NCI-H2107 (cell line): ENCODE results near the gene FAR2.

Experiments
- DNase-seq: peaks from one replicate; lab custom pipeline; 2025; lab: John Stamatoyannopoulos, UW

FAR2 gene

DNA sequence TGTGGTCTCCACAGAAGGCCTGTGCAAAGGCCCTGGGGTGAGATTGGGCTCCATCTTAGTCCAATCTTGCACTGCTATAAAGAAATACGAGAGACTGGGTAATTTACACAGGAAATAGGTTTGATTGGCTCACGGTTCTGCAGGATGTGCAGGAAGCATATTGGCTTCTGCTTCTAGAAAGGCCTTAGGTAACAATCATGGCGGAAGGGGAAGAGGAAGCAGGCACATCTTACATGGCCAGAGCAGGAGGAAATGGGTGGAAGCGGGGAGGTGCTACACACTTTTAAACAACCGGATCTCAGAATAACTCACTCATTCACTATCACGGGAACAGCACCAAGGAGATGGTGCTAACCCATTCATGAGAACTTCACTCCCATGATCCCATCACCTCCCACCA lies 55.4 kb downstream of the FAR2 start:
- DNase-seq: no peak

DNA sequence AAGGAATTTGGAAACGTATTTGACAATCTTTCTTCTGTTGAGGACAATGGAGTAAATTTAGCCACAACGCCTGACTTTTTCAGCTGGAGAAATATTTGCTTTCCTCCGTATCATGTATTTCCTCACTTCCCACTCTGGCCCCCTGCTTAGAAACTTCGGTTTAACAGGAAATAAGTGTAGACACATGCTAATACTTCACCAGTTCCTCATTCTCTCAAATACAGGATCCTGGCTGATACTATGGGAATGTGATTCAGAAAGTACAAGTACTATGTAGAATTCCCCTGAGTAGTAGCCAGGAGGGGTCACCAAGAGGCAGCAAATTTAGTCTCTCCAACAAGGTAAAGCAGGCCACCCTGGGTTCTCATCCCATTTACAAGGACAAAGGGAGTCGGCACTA lies 58.0 kb downstream of the FAR2 start:
- no peak for DNase-seq

GRCh38 chr12:29208060-29208459 lies 59.0 kb downstream of the FAR2 start:
- no peak for DNase-seq

GRCh38 chr12:29208936-29209701 lies 60.0 kb downstream of the FAR2 start:
- no peak for DNase-seq

GRCh38 chr12:29211696-29212095 lies 62.6 kb downstream of the FAR2 start:
- no peak for DNase-seq

- DNase-seq: no peak
Measured at GRCh38 chr12:29212682-29213403, 63.8 kb downstream of the FAR2 start.

DNA sequence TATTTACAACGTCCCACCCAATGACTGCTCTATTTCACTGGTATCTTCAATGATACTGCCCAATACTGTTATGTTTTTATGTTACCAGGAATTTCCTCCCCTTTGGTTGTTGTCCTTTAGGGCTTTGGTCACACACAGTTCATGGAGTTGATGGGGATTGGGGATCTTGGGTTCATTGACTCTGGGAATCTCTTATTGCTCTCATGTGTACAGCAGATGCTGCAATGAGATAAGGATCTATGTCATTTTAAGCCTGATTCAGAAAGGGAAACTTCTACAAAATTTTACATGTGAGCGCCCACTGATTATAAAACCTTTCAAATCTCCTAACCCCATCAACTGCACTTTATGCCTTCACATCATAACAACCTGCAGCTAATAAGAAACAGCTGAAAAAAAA lies 67.2 kb downstream of the FAR2 start:
- DNase-seq: no peak

- no peak for DNase-seq
Measured at GRCh38 chr12:29216797-29217575, 67.9 kb downstream of the FAR2 start.

- no peak for DNase-seq
Measured at GRCh38 chr12:29220632-29221336, 71.7 kb downstream of the FAR2 start.

DNA sequence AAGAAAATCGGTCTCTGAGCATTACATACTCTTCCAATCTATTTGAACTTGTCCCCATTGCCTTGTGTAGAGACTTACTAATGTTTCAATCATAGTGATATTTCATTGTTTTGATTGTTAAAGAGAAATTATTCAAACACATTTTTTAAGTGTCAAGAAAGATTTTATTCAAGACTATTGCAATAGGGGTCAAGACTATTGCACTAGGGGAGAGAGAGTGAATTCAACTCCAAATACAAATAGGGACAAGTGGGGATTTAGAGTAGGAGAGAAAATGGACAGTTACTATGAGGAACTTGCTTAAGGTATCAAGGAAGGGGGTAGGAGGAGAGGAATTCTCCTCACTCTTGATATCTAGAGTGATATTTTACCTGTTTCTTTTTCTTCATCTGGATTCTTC lies 73.1 kb downstream of the FAR2 start:
- DNase-seq: no peak

GRCh38 chr12:29223426-29223825 lies 74.3 kb downstream of the FAR2 start:
- no peak for DNase-seq

GRCh38 chr12:29223956-29224543 lies 75.0 kb downstream of the FAR2 start:
- DNase-seq: no peak

GRCh38 chr12:29224572-29224971 lies 75.5 kb downstream of the FAR2 start:
- DNase-seq: no peak

DNA sequence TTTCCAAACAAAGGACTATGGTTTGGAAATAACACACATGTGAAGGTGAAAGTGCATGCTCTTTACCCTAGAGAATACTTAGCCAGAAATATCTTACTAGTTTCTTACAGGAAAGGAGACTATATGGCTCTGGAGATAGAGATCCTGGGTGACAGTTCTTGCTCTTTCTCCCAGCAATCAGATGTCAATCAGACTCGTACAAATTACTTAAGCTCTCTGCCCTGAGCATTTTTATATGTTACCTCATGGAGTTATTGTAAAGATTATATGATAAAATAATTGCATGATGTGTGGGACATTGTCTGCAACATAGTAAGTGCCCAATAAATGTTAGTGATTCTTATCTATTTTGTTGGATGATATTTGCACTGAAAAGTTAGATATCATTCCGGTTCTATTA lies 76.8 kb downstream of the FAR2 start:
- no peak for DNase-seq

GRCh38 chr12:29226616-29227015 lies 77.5 kb downstream of the FAR2 start:
- DNase-seq: no peak

- DNase-seq: no peak
Measured at GRCh38 chr12:29228474-29229157, 79.5 kb downstream of the FAR2 start.

DNA sequence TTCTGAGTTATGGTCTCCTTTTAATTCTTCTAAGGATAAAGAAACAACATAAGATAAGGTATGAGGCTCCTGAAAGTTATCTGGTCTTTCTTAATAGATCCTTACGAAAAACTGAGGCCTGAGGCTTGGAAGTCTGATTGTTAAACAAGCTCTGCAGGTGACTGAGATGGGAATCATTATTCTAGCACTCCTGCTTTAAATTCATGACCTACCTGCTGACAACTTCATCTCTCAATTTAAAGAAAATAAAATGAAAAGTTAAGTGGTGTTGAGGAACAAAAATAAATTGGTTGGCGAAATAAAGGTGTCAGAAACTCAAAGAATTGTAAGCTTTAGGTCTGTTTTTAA lies 80.1 kb downstream of the FAR2 start:
- no peak for DNase-seq

DNA sequence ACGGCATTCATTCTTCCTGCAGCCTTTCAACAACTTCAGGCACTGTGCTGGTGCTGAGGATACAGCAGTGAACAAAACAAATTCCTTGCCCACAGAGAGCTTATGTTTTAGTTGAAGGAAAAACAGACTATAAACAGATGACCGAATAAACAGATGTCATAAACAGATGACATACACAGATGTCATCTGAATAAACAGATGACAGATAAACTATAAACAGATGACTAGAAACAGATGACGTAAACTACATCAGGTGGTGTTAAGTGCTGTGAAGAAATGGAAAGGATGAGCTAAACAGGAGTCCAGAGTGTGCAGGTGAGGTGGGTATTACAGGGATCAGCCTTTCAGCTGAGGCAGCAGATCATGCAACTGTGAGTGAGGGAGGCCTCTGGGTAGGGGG lies 80.9 kb downstream of the FAR2 start:
- DNase-seq: no peak

DNA sequence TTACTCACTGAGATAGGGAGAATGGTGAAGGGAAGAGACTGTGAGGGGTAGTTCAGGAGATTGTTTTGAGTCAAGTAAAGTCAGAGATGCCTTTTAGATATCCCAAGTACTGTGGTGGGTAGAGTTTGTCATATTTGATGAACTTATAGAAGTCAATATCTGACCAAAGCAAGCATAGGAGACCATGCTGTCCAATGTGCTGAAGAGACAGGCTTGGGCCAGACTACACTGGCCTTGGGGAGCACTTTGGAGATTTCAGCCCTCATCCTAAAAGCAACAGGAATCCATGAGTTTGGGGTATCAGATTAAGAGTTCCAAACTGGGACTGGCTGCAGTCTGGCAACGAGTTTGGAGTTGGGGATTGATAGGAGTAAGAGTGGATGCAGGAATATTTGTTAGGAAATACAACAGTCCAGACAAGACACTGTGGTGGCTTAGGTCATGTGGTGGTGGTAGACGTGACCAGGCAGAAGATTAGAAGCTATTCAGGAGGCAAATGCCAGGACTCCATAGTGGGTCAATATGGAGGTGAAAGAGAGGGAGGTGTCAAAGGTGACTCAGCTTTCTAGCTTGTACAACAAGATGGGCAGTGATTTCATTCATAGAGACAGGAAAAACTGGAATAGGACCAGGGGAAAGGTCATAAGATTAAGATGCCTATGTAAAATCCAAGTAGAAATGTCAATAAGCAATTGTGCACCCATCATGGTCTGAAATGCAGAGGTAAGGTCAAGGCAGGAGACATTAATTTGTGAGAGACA lies 81.9 kb downstream of the FAR2 start:
- no peak for DNase-seq

- DNase-seq: no peak
Measured at GRCh38 chr12:29232086-29232485, 83.0 kb downstream of the FAR2 start.

DNA sequence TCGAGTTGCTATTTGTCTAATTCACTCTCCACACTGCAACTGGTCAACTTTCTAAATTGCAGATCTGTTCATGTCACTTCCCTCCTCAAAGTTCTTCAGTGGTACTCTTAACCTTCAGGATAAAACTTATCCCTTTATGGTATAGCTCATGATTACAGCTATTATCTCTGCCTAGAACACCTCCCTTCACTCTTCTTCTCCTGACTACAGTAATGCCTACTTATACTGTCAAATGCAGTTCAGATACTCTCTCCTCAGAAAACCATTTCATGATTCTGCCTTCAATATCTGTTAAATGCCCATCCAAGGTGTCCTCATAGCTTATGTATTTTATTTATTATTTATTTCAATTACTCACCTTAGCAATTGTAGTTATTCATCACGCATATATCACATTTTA lies 85.5 kb downstream of the FAR2 start:
- DNase-seq: no peak
